BLaER1 (cell line): ENCODE results near the gene EWSR1.

ENCODE experiments used
- H3K27ac ChIP-seq: shearing (Covaris generic); formaldehyde crosslinking; 2 replicates; pipeline ENCODE4 v1.8.1; 2022
- H3K27me3 ChIP-seq: shearing (Covaris generic); formaldehyde crosslinking; 2 replicates; pipeline ENCODE4 v1.8.1; 2022
- H3K36me3 ChIP-seq: shearing (Covaris generic); formaldehyde crosslinking; 2 replicates; pipeline ENCODE4 v1.8.1; 2022
- H3K4me1 ChIP-seq: shearing (Covaris generic); formaldehyde crosslinking; 2 replicates; pipeline ENCODE4 v1.8.1; 2022
- H3K4me2 ChIP-seq: shearing (Covaris generic); formaldehyde crosslinking; 2 replicates; pipeline ENCODE4 v1.8.1; 2022
- H3K4me3 ChIP-seq: shearing (Covaris generic); formaldehyde crosslinking; 2 replicates; pipeline ENCODE4 v1.8.1; 2022
- H3K9ac ChIP-seq: shearing (Covaris generic); formaldehyde crosslinking; 2 replicates; pipeline ENCODE4 v1.8.1; 2022
- H3K9me3 ChIP-seq: shearing (Covaris generic); formaldehyde crosslinking; 2 replicates; pipeline ENCODE4 v1.8.1; 2022
- H4K20me1 ChIP-seq: shearing (Covaris generic); formaldehyde crosslinking; 2 replicates; pipeline ENCODE4 v1.8.1; 2022
- Cebpa-rat ChIP-seq: shearing (Covaris generic); IDR thresholded peaks from 2 replicates; pipeline ENCODE4 v1.8.1; 2022

The EWSR1 gene

DNA sequence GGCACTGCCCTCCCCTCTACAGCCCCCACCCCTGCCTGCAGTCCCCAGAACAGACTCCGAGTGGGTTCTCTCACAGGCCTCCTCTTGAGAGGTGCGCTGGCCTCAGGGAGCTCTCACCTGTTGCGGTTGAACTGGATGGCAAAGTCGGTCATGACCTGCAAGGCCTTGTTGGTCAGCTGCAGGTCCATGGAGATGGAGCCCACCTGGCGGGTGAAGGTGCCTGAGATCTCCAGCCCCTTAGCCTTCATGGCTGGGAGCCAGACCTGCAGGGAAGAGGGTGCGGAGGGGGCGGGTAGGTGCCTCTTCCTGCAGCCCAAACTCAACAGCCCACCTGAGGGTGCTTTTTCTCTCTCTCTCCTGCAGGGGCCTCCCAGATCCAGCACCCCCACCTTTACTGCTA is 66.1 kb downstream of the EWSR1 start:
- no peak for TF ChIP-seq Cebpa-rat
- Histone ChIP-seq H3K36me3 (peaks cover 58% of the 10 kb centered on the region), H3K4me2 (peak overlapping the region; percentile 79), H4K20me1 (peaks cover 28% of the 10 kb centered on the region; the same call in 1 of the 2 replicates), H3K9me3 (no peaks in the 10 kb centered on the region), H3K4me1 (peaks cover 100% of the 10 kb centered on the region), H3K9ac (no peak overlapping the region), H3K27ac (peak overlapping the region; percentile 84), H3K27me3 (no peaks in the 10 kb centered on the region), H3K4me3 (no peak overlapping the region)

DNA sequence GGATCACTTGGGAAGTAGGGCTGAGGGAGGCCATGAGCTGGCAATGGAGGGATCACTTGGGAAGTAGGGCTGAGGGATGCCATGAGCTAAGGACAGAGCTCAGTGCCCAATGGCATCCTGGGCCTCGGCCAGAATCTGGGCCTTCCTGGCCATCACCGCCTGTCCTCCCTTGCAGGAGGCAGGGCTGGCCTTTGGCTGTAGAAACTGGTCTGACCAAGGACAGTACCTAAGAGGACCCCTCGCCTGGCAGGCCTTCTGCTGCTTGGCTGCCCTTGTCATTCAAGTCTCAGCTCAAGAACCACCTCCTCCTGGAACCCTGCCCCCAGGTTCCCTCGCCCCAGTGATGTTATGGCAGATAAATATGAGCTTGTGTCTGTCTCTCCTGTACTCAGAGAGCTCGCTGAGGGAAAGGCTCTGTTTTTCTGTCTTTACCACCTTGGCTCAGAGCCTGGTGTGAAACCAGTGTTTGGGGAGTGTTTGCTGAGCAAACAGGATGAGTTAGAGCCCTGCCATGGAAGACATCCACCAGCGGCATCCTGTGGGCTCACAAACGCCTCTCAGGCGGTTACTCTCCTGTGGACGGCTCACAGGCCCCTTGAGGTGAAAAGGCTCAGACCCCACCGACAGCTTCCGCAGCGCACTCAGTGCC is 66.8 kb downstream of the EWSR1 start:
- peak overlapping the region; percentile 79 for H3K4me2 ChIP-seq
- no peak for TF ChIP-seq Cebpa-rat
- H4K20me1 ChIP-seq, result peaks cover 28% of the 10 kb centered on the region; the same call in 1 of the 2 replicates
- peak overlapping the region; percentile 84 for H3K27ac ChIP-seq
- peaks cover 100% of the 10 kb centered on the region for H3K4me1 ChIP-seq
- peaks cover 62% of the 10 kb centered on the region for H3K36me3 ChIP-seq
- H3K4me3 ChIP-seq, result no peak overlapping the region
- no peaks in the 10 kb centered on the region for H3K9me3 ChIP-seq
- H3K27me3 ChIP-seq, result no peaks in the 10 kb centered on the region
- H3K9ac ChIP-seq, result peak overlapping the region; percentile 17; the same call in 1 of the 2 replicates

DNA sequence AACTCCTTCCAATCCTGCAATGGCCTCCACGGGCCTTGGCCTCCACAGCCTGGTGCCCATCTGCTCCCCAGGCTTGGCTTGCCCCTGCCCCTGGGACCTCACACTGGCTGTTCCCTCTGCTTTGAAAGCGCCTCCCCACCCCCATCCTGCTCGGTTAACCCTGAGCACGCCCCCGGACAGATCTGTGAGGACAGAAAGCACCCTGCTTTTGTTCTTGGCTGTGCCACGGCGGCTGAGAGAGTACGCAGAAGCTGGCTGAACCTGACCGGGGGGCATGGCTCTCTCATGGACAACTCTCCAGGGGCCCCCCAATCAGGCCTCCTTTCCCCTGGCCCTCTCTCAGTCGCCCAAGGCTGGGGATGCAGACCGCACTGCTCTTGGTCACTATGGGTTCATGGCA is 67.6 kb downstream of the EWSR1 start:
- no peak for TF ChIP-seq Cebpa-rat
- peaks cover 62% of the 10 kb centered on the region for H3K36me3 ChIP-seq
- H3K27ac ChIP-seq, result peak overlapping the region; percentile 51
- peak overlapping the region; percentile 79 for H3K4me2 ChIP-seq
- H4K20me1 ChIP-seq, result peaks cover 28% of the 10 kb centered on the region; the same call in 1 of the 2 replicates
- H3K9me3 ChIP-seq, result no peaks in the 10 kb centered on the region
- H3K4me1 ChIP-seq, result peaks cover 100% of the 10 kb centered on the region
- H3K9ac ChIP-seq, result no peak overlapping the region; the same call in 1 of the 2 replicates
- no peak overlapping the region for H3K4me3 ChIP-seq
- no peaks in the 10 kb centered on the region for H3K27me3 ChIP-seq

DNA sequence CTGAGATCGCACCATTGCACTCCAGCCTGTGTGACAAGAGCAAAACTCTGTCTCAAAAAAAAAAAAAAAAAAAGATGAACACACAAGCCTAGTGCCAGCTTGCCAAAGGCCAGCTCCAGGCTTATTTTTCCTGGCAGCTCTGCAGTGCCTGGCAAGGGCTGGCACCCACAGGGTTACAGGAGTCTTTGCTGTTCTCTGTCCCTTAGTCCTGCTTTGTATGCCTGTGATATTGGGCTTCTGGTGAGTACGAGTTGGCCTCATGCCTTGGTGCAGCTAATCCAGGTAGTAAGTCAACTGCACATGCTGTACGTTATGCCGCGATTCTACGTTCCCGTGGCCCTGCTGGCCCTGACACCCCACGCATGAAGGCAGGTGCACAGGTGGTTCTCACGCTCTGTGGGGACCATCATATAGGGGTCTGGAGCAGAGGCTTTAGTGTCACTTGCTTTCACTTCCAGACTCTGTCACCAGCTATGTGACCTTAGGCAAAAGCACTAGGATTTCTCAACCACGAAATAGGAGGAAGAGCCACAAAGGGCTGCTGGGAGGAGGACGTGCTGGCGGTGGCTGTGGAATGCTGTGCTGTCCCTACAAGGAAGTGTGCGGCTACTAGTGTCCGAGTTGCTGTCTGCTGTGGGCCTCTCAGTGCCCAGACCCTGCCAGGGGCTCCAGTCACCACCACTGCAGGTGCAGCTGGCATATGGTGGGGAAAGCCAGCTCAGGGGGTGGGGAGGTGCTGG is 68.9 kb downstream of the EWSR1 start:
- peaks cover 34% of the 10 kb centered on the region; the same call in 1 of the 2 replicates for H4K20me1 ChIP-seq
- no peaks in the 10 kb centered on the region for H3K27me3 ChIP-seq
- no peak overlapping the region for H3K4me3 ChIP-seq
- peak overlapping the region; percentile 84 for H3K4me2 ChIP-seq
- TF ChIP-seq Cebpa-rat, result no peak
- H3K9ac ChIP-seq, result no peak overlapping the region
- H3K4me1 ChIP-seq, result peaks cover 100% of the 10 kb centered on the region
- H3K9me3 ChIP-seq, result no peaks in the 10 kb centered on the region
- peaks cover 63% of the 10 kb centered on the region for H3K36me3 ChIP-seq
- peak overlapping the region; percentile 28 for H3K27ac ChIP-seq

DNA sequence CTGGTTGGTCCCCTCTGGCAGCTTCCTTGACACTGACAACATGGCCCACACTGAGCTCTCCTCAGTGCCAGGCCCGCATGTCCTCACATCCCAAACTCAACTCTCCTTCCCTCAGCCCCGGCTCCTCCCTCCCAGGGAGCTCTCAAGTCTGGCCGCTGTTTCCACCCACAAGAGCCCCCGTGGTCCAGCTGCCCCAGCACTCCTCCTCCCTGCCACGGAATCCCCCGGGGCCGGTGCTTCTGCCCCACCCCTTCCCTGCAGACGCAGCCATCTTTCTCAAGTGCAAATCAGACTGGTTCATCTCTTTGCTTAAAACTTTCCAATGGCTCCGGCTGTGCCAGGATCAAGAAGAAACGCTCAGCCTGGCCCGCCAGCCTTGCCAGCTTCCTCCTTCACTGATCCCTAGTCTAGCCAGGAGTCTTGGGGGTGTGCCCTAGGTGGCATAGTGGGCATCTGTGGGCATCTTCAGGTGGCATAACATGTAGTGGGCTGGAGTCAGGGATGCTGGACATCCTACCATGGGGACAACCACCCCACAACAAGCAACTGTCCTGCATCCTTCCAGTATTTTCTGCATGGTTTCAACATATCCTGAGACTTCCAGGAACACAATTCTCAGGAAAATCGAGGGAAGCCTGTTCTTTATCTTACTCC is 69.7 kb downstream of the EWSR1 start:
- TF ChIP-seq Cebpa-rat, result no peak
- H3K27ac ChIP-seq, result peak overlapping the region; percentile 28
- H3K4me2 ChIP-seq, result peak overlapping the region; percentile 84
- H3K27me3 ChIP-seq, result no peaks in the 10 kb centered on the region
- H3K36me3 ChIP-seq, result peaks cover 63% of the 10 kb centered on the region
- H3K9ac ChIP-seq, result no peak overlapping the region
- H3K9me3 ChIP-seq, result no peaks in the 10 kb centered on the region
- H4K20me1 ChIP-seq, result peaks cover 40% of the 10 kb centered on the region; the same call in 1 of the 2 replicates
- peaks cover 100% of the 10 kb centered on the region for H3K4me1 ChIP-seq
- no peak overlapping the region for H3K4me3 ChIP-seq

DNA sequence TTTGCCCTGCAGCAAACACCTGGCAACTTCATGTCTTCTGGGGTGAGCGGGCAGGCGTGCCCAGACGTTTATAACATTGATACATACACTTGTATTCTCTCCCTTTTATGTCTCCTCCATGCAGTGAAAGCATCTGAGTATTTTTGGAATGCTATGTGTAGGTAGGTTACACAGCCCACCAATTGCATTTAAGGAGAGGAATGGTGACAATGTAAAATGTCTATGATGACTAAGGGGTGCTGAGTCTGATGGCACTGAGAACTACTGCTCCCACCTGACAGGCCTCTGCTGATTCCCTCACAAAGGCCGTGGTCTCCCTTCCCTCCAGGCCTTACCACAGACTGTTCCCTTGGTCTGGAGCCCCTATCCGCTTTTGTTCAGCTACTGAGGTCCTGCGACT is 70.3 kb downstream of the EWSR1 start:
- Histone ChIP-seq H3K36me3 (peaks cover 63% of the 10 kb centered on the region), H3K27me3 (no peaks in the 10 kb centered on the region), H3K4me1 (peaks cover 100% of the 10 kb centered on the region), H4K20me1 (peaks cover 47% of the 10 kb centered on the region; the same call in 1 of the 2 replicates), H3K4me2 (peak overlapping the region; percentile 84), H3K9ac (no peak overlapping the region), H3K4me3 (no peak overlapping the region), H3K27ac (no peak overlapping the region), H3K9me3 (no peaks in the 10 kb centered on the region)
- no peak for TF ChIP-seq Cebpa-rat

DNA sequence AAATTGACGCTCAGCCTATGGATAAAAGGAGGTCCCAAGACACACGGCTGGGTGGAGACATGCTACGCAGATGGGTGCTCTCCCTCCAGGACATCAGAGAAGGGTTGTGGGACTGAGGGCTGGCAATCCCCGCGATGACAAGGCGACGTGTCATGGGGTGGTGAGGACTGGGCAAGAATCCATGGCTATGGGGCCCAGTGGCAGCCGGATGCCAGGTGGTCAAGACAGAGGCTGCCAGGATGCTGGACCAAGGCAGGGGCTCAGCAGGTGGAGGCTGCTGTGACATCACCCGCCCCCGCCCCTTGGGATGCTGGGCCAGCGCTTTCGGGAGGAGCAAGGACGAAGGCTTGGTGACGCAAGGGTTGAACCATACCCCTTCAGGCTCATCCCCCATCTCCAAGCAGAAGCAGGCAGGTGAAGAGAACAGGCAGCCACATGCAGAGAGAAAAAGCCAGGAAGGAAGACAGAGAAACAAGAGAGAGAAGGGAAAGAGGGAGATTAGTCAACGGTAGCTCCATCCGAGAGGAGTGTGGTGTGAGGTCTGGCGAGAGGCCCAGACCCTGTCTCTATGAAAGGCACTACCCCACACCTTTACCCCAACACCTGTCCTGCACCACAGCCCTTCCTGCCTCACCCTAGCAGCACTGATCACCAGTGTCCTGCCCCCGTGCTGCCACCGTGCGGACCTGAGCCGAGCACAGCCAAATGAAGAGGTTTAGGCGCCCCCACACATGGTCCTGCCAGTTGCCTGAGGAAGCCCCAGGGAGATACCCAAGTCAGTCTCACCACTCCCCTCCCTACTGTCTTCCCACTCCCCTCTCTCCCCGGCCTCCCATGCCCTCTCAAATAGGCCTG is 71.5 kb downstream of the EWSR1 start:
- Histone ChIP-seq H4K20me1 (peaks cover 48% of the 10 kb centered on the region; the same call in 1 of the 2 replicates), H3K36me3 (peaks cover 73% of the 10 kb centered on the region), H3K4me1 (peaks cover 100% of the 10 kb centered on the region), H3K27ac (peak overlapping the region; percentile 32; the same call in 1 of the 2 replicates), H3K27me3 (no peaks in the 10 kb centered on the region), H3K9ac (no peak overlapping the region; the same call in 1 of the 2 replicates), H3K4me3 (no peak overlapping the region), H3K9me3 (no peaks in the 10 kb centered on the region), H3K4me2 (peak overlapping the region; percentile 57)
- no peak for TF ChIP-seq Cebpa-rat

DNA sequence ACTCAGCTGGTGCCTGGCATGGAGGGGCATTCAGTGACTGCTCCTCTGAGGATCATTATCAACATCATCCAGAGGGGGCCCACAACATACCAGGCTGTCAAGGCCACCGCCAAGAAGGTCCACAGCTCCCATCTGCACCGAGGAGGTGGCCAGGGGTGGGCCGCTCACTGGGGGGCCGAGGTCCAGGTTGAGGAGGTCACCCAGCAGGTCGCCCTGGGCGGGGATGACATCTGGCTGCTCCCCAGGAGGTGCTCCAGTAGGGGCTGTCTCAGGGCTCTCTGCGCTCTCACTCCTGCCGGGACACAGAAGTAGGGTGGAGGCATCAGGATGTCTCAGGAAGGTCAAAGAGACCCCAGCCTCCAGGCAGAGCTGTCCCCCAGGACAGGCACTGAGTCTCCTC is 72.5 kb downstream of the EWSR1 start:
- Histone ChIP-seq H3K4me1 (peaks cover 95% of the 10 kb centered on the region), H4K20me1 (peaks cover 45% of the 10 kb centered on the region; the same call in 1 of the 2 replicates), H3K4me2 (peak overlapping the region; percentile 57), H3K4me3 (no peak overlapping the region), H3K9ac (no peak overlapping the region; the same call in 1 of the 2 replicates), H3K36me3 (peaks cover 82% of the 10 kb centered on the region), H3K27ac (peak overlapping the region; percentile 32), H3K27me3 (no peaks in the 10 kb centered on the region), H3K9me3 (no peaks in the 10 kb centered on the region)
- no peak for TF ChIP-seq Cebpa-rat
